KOPT-K1 (cell line): Measurements from ENCODE around the gene FANCF.
"Not testable (repeated sequence)": the region's sequence is repeated elsewhere in the genome, so short reads cannot be mapped to it uniquely, and the experiment has no call there.

Experiments
- H3K27ac ChIP-seq: fragments of 200-600 bp; sonication (generic); 2 replicates; pipeline ENCODE4 v1.5.1; 2016; ENCODE audit warnings: antibody characterized with exemption, mild to moderate bottlenecking, low read depth, low read length; ENCODE audit not compliant: poor library complexity, severe bottlenecking
- H3K36me3 ChIP-seq: fragments of 200-600 bp; sonication (generic); 2 replicates; pipeline ENCODE4 v1.5.1; 2017; ENCODE audit warnings: antibody characterized with exemption, mild to moderate bottlenecking, low read length, moderate library complexity; ENCODE audit not compliant: insufficient read depth
- H3K9me3 ChIP-seq: fragments of 200-600 bp; sonication (generic); 2 replicates; pipeline ENCODE4 v1.5.1; 2017; ENCODE audit warnings: antibody characterized with exemption, low read length, mild to moderate bottlenecking; ENCODE audit not compliant: insufficient read depth, poor library complexity, severe bottlenecking

FANCF gene

GRCh38 chr11:22625448-22626287 lies at the start of gene FANCF:
TSS of gene FANCF (minus strand) at chr11:22625823. CDS start at chr11:22625810, 13 bp downstream.
- peak within 1 kb of the TSS; percentile 74 for H3K27ac ChIP-seq
- H3K36me3 ChIP-seq = peaks cover 18% of the 10 kb centered on the region
- H3K9me3 ChIP-seq = no peaks in the 10 kb centered on the region

GRCh38 chr11:22674470-22675439 lies 49.1 kb upstream of the FANCF start:
- Histone ChIP-seq H3K36me3 (no peaks in the 10 kb centered on the region), H3K27ac (no peak overlapping the region), H3K9me3 (no peaks in the 10 kb centered on the region)

GRCh38 chr11:22671751-22672150 lies 46.1 kb upstream of the FANCF start:
- Histone ChIP-seq H3K36me3 (no peaks in the 10 kb centered on the region), H3K9me3 (no peaks in the 10 kb centered on the region), H3K27ac (no peak overlapping the region)

- no peaks in the 10 kb centered on the region for H3K36me3 ChIP-seq
- H3K27ac ChIP-seq = no peak overlapping the region
- H3K9me3 ChIP-seq = no peaks in the 10 kb centered on the region
These were observed 45.2 kb upstream of the FANCF start for GRCh38 chr11:22670830-22671229.

- Histone ChIP-seq H3K27ac (no peak overlapping the region), H3K36me3 (no peaks in the 10 kb centered on the region), H3K9me3 (no peaks in the 10 kb centered on the region)
These were observed 43.7 kb upstream of the FANCF start for GRCh38 chr11:22669368-22669767.

- Histone ChIP-seq H3K36me3 (no peaks in the 10 kb centered on the region), H3K27ac (no peak overlapping the region), H3K9me3 (no peaks in the 10 kb centered on the region)
These were observed 42.6 kb upstream of the FANCF start for GRCh38 chr11:22668005-22668796.

- H3K9me3 ChIP-seq = no peaks in the 10 kb centered on the region
- H3K27ac ChIP-seq = no peak overlapping the region
- H3K36me3 ChIP-seq = no peaks in the 10 kb centered on the region
These were observed 41.2 kb upstream of the FANCF start for GRCh38 chr11:22666688-22667439.

GRCh38 chr11:22666325-22666687 lies 40.7 kb upstream of the FANCF start, which contains the start of gene GAS2:
TSS of gene GAS2 (plus strand) at chr11:22666611. CDS start at chr11:22674870, 8,259 bp downstream.
- Histone ChIP-seq H3K9me3 (no peaks in the 10 kb centered on the region), H3K27ac (no peak within 1 kb of the TSS), H3K36me3 (no peaks in the 10 kb centered on the region)

- H3K27ac ChIP-seq = no peak overlapping the region
- H3K9me3 ChIP-seq = no peaks in the 10 kb centered on the region
- no peaks in the 10 kb centered on the region for H3K36me3 ChIP-seq
These were observed 34.2 kb upstream of the FANCF start for GRCh38 chr11:22659783-22660182.

- Histone ChIP-seq H3K9me3 (no peaks in the 10 kb centered on the region), H3K27ac (no peak overlapping the region), H3K36me3 (no peaks in the 10 kb centered on the region)
These were observed 31.6 kb upstream of the FANCF start for GRCh38 chr11:22657101-22657694.

- Histone ChIP-seq H3K27ac (no peak overlapping the region), H3K9me3 (no peaks in the 10 kb centered on the region), H3K36me3 (no peaks in the 10 kb centered on the region)
These were observed 30.5 kb upstream of the FANCF start for GRCh38 chr11:22656130-22656529.

- not testable (repeated sequence) for H3K27ac ChIP-seq, H3K9me3 ChIP-seq, H3K36me3 ChIP-seq
These were observed 26.7 kb upstream of the FANCF start for GRCh38 chr11:22652346-22652745.

GRCh38 chr11:22641559-22641958 lies 15.9 kb upstream of the FANCF start:
- Histone ChIP-seq H3K36me3 (no peaks in the 10 kb centered on the region), H3K9me3 (no peaks in the 10 kb centered on the region), H3K27ac (no peak overlapping the region)

- Histone ChIP-seq H3K27ac (no peak overlapping the region), H3K9me3 (no peaks in the 10 kb centered on the region), H3K36me3 (no peaks in the 10 kb centered on the region)
These were observed 15.2 kb upstream of the FANCF start for GRCh38 chr11:22640862-22641261.
